GM19468 (cell line): ENCODE results near the gene RAB9A.
"Not testable (repeated sequence)": the region's sequence is repeated elsewhere in the genome, so short reads cannot be mapped to it uniquely, and the experiment has no call there.

Source experiments
- ATAC-seq: cut with Tn5 transposase; IDR thresholded peaks from one replicate; pipeline ENCODE4 v1.9.1; 2021; ENCODE audit warnings: mild to moderate bottlenecking, moderate library complexity, moderate number of reproducible peaks; ENCODE audit not compliant: unreplicated experiment; ENCODE audit errors: extremely low read depth

RAB9A gene

GRCh38 chrX:13698432-13698831 lies 9.5 kb downstream of the RAB9A start:
- no peak for ATAC-seq

- ATAC-seq: no peak
These were observed 10.4 kb downstream of the RAB9A start for GRCh38 chrX:13699183-13699826.

GRCh38 chrX:13700380-13700779 lies 11.5 kb downstream of the RAB9A start:
- ATAC-seq: no peak

GRCh38 chrX:13702111-13702789 lies 13.3 kb downstream of the RAB9A start:
- ATAC-seq: no peak

DNA sequence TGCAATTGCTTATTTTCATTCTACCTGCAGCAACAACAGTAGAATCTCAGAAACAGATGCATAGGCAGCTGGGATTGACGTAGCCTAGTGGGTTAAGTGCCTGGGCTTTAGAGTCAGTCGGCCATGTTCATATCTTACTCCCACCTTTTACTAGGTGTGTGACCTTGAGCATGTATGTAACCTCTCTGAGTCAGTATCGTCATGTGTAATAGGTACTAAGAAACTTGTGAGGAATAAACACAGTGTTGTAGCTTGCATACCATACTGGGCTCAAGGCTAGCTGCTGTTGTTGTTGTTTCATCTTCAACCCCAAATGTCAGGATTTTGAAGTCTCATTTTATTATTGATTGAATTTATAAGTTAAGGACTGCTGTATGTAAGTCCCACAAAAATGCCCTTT lies 14.2 kb downstream of the RAB9A start:
- ATAC-seq: no peak

- no peak for ATAC-seq
These were observed 14.7 kb downstream of the RAB9A start for GRCh38 chrX:13703589-13703988.

- ATAC-seq: no peak
These were observed 22.2 kb downstream of the RAB9A start for GRCh38 chrX:13711141-13711540.

GRCh38 chrX:13716455-13716854 lies 27.5 kb downstream of the RAB9A start:
- no peak for ATAC-seq

GRCh38 chrX:13716905-13717304 lies 28.0 kb downstream of the RAB9A start:
- ATAC-seq: no peak

DNA sequence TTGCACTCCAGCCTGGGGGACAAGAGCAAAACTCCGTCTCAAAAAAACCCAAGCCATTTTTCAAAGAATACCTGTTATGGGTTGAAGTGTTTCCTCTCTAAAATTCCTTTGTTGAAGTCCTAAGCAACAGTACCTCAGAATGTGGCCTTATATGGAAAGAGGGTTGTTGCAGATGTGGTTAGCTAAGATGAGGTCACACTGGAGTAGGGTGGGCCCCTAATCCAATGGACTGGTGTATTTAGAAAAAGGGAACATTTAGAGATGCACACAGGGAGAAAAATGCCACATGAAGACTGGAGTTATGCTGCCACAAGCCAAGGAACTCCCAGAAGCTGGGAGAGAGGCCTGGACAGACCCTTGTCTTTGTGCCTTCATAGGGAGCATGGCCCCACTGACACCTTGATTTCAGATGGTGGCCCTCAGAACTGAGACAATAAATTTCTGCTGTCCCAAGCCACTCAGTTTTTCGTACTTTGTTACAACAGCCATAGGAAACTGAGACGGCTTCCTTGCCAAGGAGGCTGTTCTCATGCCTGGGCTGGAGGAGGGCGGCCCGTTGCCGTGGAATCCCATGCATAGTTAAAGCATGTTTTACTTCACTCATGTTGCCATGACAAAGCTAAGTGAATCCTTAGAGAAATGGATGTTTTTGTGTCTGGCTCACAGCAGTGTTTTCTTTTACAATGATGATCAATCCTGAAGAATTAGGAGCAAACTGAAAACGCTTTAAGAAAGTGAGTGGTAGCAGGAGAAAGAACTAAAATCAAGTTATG lies 29.0 kb downstream of the RAB9A start:
- no peak for ATAC-seq

DNA sequence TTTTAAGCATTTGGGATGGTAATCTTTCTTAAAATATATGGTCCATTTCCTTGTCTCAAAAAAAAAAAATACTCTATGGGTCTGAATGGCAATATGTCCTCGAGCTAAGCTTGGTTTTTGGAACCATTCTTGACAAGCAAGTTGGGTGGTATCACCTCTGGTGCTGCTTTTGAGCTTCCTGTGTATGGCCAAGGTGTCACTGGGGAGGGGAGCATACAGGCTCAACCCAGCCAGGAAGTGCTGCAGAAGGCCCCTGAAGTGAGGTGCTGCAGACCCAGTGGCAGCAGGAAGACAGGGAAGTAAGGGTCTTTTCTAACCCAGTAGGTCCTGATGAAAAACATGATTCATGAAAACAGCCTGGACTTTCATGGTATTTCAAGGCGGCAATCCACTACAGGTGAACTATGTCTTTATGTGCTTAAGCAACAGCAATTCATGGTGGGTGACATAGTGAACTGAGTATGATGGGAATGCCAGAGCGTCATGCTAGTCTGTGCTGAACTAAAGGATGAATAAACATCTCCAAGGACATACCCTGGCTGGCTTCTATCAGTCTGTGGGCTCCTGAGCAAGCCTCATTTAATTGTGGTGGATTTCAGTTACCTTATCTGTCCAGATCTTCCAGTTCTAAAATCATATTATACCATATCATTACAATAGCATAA lies 30.4 kb downstream of the RAB9A start:
- no peak for ATAC-seq

DNA sequence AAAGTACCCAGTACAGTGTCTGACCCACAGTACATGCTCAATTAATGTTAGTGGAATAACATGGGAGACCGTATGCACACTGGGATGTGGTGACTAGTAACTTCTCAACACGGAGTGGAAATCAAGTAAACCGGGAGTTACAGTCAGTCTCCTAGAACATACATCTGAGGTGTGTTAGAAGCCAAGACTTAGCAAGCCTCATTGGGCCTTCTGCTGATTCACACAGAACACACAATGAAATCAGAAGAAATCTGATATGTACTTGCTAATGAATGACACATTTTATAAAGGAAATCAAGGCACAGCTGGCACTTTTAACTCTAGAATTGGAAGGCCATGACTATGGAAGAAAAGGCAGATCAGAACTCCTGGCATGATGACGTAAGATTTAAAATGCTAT lies 32.4 kb downstream of the RAB9A start:
- no peak for ATAC-seq

DNA sequence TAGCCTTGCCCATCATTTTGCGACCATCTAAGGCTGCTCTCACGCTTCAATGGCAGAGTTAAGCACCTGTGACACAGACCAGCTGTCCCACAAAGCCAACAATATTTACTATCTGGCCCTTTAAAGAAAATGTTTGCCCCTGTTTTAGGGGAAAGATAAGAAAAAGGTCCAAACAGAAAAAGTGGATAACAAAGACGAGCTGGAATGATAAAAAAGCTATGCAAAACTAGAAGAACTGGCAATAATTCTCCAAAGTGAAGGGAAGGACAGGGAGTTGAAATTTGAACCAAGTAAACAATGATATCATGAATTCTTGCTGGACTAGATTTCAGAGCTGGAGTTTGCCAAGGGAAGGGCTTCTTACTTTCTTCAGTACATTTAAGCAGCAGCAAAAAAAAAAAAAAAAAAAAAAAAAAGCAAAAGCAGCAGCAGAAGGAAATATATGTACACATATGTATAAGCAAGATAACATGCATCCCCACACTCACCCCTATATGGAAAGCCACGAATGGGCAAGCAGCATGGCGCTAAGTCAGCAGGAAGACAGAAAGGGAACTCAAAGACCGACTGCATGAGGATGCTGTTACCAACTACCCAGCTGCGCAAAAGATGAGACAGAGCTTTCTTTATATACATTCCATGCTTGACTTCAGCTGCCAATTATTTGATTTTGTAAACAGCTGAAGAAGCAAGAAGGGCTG lies 33.0 kb downstream of the RAB9A start:
- no peak for ATAC-seq

GRCh38 chrX:13724878-13725277 lies 36.0 kb downstream of the RAB9A start:
- not testable (repeated sequence) for ATAC-seq

- not testable (repeated sequence) for ATAC-seq
These were observed 37.7 kb downstream of the RAB9A start for GRCh38 chrX:13726583-13726982.

DNA sequence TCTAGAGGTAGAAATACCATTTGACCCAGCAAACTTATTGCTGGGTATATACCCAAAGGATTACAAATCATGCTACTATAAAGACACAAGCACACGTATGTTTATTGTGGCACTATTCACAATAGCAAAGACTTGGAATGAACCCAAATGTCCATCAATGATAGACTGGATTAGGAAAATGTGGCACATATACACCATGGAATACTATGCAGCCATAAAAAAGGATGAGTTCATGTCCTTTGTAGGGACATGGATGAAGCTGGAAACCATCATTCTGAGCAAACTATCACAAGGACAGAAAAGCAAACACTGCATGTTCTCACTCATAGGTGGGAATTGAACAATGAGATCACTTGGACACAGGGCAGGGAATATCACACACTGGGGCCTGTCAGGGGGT lies 41.6 kb downstream of the RAB9A start:
- not testable (repeated sequence) for ATAC-seq

GRCh38 chrX:13732246-13733067 lies 43.5 kb downstream of the RAB9A start:
- ATAC-seq: no peak

- no peak for ATAC-seq
These were observed 44.6 kb downstream of the RAB9A start for GRCh38 chrX:13733506-13733905.
